Esophagus muscularis mucosa (tissue), 4 donors: ENCODE results near the gene ZNF263. TPM values are rescaled to one million over a fixed set of nuclear protein-coding genes. Genes with fewer than 3 reads are reported as not detected.

Experiments
- DNase-seq: peaks from one replicate; pipeline ENCODE4 v3.0.0-alpha.2; 2017; ENCODE audit errors: extremely low spot score
- H3K27ac ChIP-seq, 4 donors: fragments of 200-600 bp; sonication (generic); replicated peaks in 1 of 4; 1 replicate in 3 of 4; 2 replicates in 1 of 4; pipeline ENCODE4 v1.5.1; 2016 to 2019; ENCODE audit warnings: mild to moderate bottlenecking in 1 of 4
- H3K27me3 ChIP-seq, 4 donors: fragments of 200-600 bp; sonication (generic); one replicate each; pipeline versions ENCODE4 v1.5.1 to v1.6.0; 2016 to 2019
- H3K36me3 ChIP-seq, 4 donors: fragments of 200-600 bp; sonication (generic); one replicate each; pipeline ENCODE4 v1.5.1; 2016 to 2019
- H3K4me1 ChIP-seq, 4 donors: fragments of 200-600 bp; sonication (generic); one replicate each; pipeline ENCODE4 v1.5.1; 2016 to 2019
- H3K4me3 ChIP-seq, 4 donors: fragments of 200-600 bp; sonication (generic); 1 replicate in 2 of 4; 2 replicates in 2 of 4; pipeline ENCODE4 v1.5.1; 2016 to 2019; ENCODE audit warnings: mild to moderate bottlenecking in 4 of 4, moderate library complexity in 1 of 4
- H3K9me3 ChIP-seq, 4 donors: fragments of 200-600 bp; sonication (generic); 1 replicate in 3 of 4; 2 replicates in 1 of 4; pipeline ENCODE4 v1.5.1; 2016 to 2019
- CTCF ChIP-seq, 3 experiments: fragments of 200-600 bp in 2 of 3; fragments of 450-650 bp in 1 of 3; sonication (generic) in 2 of 3; IDR thresholded peaks; one replicate each; pipeline ENCODE4 v1.5.1; 2017 to 2019; ENCODE audit warnings: antibody characterized with exemption in 3 of 3, mild to moderate bottlenecking in 2 of 3, moderate library complexity in 1 of 3
- EP300 ChIP-seq: sonication (generic); formaldehyde crosslinking; IDR thresholded peaks from one replicate; pipeline ENCODE4 v1.6.1; 2017; ENCODE audit warnings: antibody characterized with exemption
- POLR2A ChIP-seq: fragments of 450-650 bp; IDR thresholded peaks from one replicate; pipeline ENCODE4 v1.6.1; 2017; ENCODE audit warnings: antibody characterized with exemption, moderate library complexity, mild to moderate bottlenecking, low read depth
- POLR2AphosphoS5 ChIP-seq, 2 donors: sonication (generic); formaldehyde crosslinking; IDR thresholded peaks; one replicate each; pipeline ENCODE4 v1.6.1; 2017; ENCODE audit warnings: antibody characterized with exemption in 2 of 2
- WGBS: methylation state at CpG from one replicate; pipeline ENCODE4 v1.1.5; 2018; 5-methylcytosine and 5-hydroxymethylcytosine counted together
- intact Hi-C: fragments of 100-400 bp; cut with DNase I; formaldehyde crosslinking; loops from one replicate; pipeline ENCODE4 v1.15.1; 2023
- total RNA-seq, 4 donors: library from RNA; depleted of rRNA; stranded (reverse); fragments of >200 nt; gene quantifications; one replicate each; pipeline versions ENCODE4 v1.1.0 to v1.2.1, GENCODE V29; 2016

The ZNF263 gene
- total RNA-seq, 4 donors from 2014 or later = 31.1 to 54.3 (median 42.8) TPM

GRCh38 chr16:3282103-3282729, 1.1 kb upstream of the ZNF263 start:
- peak overlapping the region; percentile 80 to 100 (median 99) for H3K4me3 ChIP-seq
- peaks cover 0 to 22% (median 13%) of the 10 kb centered on the region in 4 donors for H3K9me3 ChIP-seq
- intact Hi-C loops = loop anchor here (5.0 kb wide), 2 partner anchors 45 to 120 kb away; partner anchors contain the start of genes ZNF174, ZNF200 and ZSCAN32
- peaks cover 21 to 36% (median 35%) of the 10 kb centered on the region in 4 donors for H3K4me1 ChIP-seq
- peaks cover 17 to 25% (median 22%) of the 10 kb centered on the region in 4 donors for H3K36me3 ChIP-seq
- peak overlapping the region; percentile 95 to 100 (median 98) for H3K27ac ChIP-seq
- TF ChIP-seq POLR2A (no peak), POLR2AphosphoS5 (IDR thresholded peaks at IDR 0.05) (no peak), CTCF (IDR thresholded peaks at IDR 0.05) (no peak), EP300 (no peak)
- H3K27me3 ChIP-seq = no peaks in the 10 kb centered on the region
- WGBS = 15% methylated on average over 27 of the region's 29 CpGs
- DNase-seq = no peak

- Histone ChIP-seq H3K27me3 (no peaks in the 10 kb centered on the region), H3K4me3 (peak overlapping the region; percentile 80 to 100 (median 99)), H3K9me3 (peaks cover under 1 to 36% (median 28%) of the 10 kb centered on the region in 4 donors), H3K36me3 (peaks cover 30 to 41% (median 37%) of the 10 kb centered on the region in 4 donors), H3K27ac (peak overlapping the region; percentile 95 to 100 (median 98)), H3K4me1 (peaks cover 21 to 36% (median 35%) of the 10 kb centered on the region in 4 donors)
- no peak for DNase-seq
- TF ChIP-seq EP300 (no peak), POLR2AphosphoS5 (IDR thresholded peaks at IDR 0.05) (no peak), POLR2A (no peak), CTCF (IDR thresholded peaks at IDR 0.05) (no peak)
- intact Hi-C loops = loop anchor here (5.0 kb wide), 2 partner anchors 46 to 119 kb away; partner anchors contain the start of genes ZNF174, ZNF200 and ZSCAN32
- 9% methylated on average over 17 of the region's 56 CpGs for WGBS
Measured at GRCh38 chr16:3283543-3284447, 504 bp downstream of the ZNF263 start.

- Histone ChIP-seq H3K27ac (no peak overlapping the region), H3K9me3 (peaks cover 14 to 49% (median 41%) of the 10 kb centered on the region in 4 donors), H3K36me3 (peaks cover 43 to 55% (median 51%) of the 10 kb centered on the region in 4 donors), H3K27me3 (no peaks in the 10 kb centered on the region), H3K4me1 (peaks cover 21 to 36% (median 35%) of the 10 kb centered on the region in 4 donors), H3K4me3 (peak overlapping the region; percentile 80 to 100 (median 99))
- 77% methylated on average over 5 of the region's 6 CpGs for WGBS
- intact Hi-C loops = no loop called here
- no peak for DNase-seq
- TF ChIP-seq EP300 = no peak
- TF ChIP-seq POLR2A = no peak
- TF ChIP-seq POLR2AphosphoS5 (IDR thresholded peaks at IDR 0.05) = no peak
- no peak for TF ChIP-seq CTCF (IDR thresholded peaks at IDR 0.05)
Measured at GRCh38 chr16:3285131-3285530, 1.8 kb downstream of the ZNF263 start.

- WGBS = over 99% methylated on average over 16 of the region's 16 CpGs
- peaks cover 3 to 14% (median 10%) of the 10 kb centered on the region in 4 donors for H3K4me1 ChIP-seq
- peaks cover 73 to 91% (median 81%) of the 10 kb centered on the region in 4 donors for H3K36me3 ChIP-seq
- H3K27ac ChIP-seq = no peak overlapping the region
- no peak overlapping the region for H3K4me3 ChIP-seq
- DNase-seq = no peak
- TF ChIP-seq POLR2A (no peak), CTCF (IDR thresholded peaks at IDR 0.05) (no peak), POLR2AphosphoS5 (IDR thresholded peaks at IDR 0.05) (no peak), EP300 (no peak)
- H3K27me3 ChIP-seq = no peaks in the 10 kb centered on the region
- intact Hi-C loops = no loop called here
- peaks cover 25 to 96% (median 90%) of the 10 kb centered on the region in 4 donors for H3K9me3 ChIP-seq
Measured at GRCh38 chr16:3289998-3290673, 6.8 kb downstream of the ZNF263 start.
